ENCODE data around the gene UBXN7.

DNA sequence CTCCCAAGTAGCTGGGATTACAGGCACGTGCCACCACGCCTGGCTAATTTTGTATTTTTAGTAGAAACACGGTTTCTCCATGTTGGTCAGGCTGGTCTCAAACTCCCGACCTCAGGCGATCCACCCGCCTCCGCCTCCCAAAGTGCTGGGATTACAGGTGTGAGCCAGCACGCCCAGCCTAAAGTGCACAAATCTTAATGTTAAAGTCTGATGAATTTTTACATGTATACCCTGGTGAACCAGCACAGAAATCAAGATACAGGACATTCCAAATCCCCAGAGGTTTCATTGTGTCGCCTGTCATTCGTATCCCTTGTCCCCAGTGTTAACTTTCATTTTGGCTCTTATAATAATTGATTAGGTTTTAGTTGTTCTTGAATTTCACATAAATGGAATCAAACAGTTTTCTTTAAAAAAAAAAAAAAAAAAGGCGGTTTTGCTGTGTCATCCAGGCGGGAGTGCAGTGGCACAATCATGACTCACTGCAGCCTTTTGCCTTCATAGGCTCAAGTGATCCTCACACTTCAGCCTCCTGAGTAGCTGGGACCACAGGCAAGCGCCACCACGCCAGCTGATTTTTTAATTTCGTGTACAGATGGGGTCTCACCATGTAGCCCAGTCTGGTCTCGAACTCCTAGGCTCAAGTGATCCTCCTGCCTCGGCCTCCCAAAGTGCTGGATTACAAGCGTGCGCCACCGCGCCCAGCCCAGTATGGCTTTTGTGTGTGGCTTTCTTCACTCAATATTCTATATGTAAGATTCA, 92.6 kb downstream of the UBXN7 start:
- TF ChIP-seq MYC (IDR thresholded peaks at IDR 0.05; ENCODE audit: low read depth, low read length), result no peak
- TF ChIP-seq POLR2AphosphoS5 (IDR thresholded peaks at IDR 0.05; ENCODE audit: insufficient read depth, low read depth, low read length), result no peak
- TF ChIP-seq, protein P1, sequence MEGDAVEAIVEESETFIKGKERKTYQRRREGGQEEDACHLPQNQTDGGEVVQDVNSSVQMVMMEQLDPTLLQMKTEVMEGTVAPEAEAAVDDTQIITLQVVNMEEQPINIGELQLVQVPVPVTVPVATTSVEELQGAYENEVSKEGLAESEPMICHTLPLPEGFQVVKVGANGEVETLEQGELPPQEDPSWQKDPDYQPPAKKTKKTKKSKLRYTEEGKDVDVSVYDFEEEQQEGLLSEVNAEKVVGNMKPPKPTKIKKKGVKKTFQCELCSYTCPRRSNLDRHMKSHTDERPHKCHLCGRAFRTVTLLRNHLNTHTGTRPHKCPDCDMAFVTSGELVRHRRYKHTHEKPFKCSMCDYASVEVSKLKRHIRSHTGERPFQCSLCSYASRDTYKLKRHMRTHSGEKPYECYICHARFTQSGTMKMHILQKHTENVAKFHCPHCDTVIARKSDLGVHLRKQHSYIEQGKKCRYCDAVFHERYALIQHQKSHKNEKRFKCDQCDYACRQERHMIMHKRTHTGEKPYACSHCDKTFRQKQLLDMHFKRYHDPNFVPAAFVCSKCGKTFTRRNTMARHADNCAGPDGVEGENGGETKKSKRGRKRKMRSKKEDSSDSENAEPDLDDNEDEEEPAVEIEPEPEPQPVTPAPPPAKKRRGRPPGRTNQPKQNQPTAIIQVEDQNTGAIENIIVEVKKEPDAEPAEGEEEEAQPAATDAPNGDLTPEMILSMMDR (IDR thresholded peaks at IDR 0.05; ENCODE audit: extremely low read depth in 1 of 2, insufficient read depth in 1 of 2, low read depth in 1 of 2, low read length in 2 of 2), result no peak
- no peak for TF ChIP-seq EZH2 (IDR thresholded peaks at IDR 0.05; ENCODE audit: borderline replicate concordance, low read depth, low read length, severe bottlenecking)
- TF ChIP-seq POLR2A (IDR thresholded peaks at IDR 0.05; ENCODE audit: low read depth, low read length), result no peak
- no peak for TF ChIP-seq FOS (IDR thresholded peaks at IDR 0.05; ENCODE audit: borderline replicate concordance, insufficient read depth, low read length)
- TF ChIP-seq, protein P2, sequence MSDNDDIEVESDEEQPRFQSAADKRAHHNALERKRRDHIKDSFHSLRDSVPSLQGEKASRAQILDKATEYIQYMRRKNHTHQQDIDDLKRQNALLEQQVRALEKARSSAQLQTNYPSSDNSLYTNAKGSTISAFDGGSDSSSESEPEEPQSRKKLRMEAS (IDR thresholded peaks at IDR 0.05; ENCODE audit: insufficient read depth, insufficient read length), result no peak
- no peak for TF ChIP-seq JUN (IDR thresholded peaks at IDR 0.05; ENCODE audit: borderline replicate concordance, insufficient read depth, insufficient read length, low read depth)
- TF ChIP-seq GATA2 (IDR thresholded peaks at IDR 0.05; ENCODE audit: insufficient read depth, insufficient read length, low read depth, low read length), result no peak

Measured in endothelial cell of umbilical vein (primary cell).